ENCODE measurements around the gene PRSS48.
"Not testable (repeated sequence)": the region's sequence is repeated elsewhere in the genome, so short reads cannot be mapped to it uniquely, and the experiment has no call there.

- TF ChIP-seq, protein P1, sequence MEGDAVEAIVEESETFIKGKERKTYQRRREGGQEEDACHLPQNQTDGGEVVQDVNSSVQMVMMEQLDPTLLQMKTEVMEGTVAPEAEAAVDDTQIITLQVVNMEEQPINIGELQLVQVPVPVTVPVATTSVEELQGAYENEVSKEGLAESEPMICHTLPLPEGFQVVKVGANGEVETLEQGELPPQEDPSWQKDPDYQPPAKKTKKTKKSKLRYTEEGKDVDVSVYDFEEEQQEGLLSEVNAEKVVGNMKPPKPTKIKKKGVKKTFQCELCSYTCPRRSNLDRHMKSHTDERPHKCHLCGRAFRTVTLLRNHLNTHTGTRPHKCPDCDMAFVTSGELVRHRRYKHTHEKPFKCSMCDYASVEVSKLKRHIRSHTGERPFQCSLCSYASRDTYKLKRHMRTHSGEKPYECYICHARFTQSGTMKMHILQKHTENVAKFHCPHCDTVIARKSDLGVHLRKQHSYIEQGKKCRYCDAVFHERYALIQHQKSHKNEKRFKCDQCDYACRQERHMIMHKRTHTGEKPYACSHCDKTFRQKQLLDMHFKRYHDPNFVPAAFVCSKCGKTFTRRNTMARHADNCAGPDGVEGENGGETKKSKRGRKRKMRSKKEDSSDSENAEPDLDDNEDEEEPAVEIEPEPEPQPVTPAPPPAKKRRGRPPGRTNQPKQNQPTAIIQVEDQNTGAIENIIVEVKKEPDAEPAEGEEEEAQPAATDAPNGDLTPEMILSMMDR (IDR thresholded peaks at IDR 0.05 in 2 of 3, conservative IDR thresholded peaks at IDR 0.05 in 1 of 3; ENCODE audit: control insufficient read depth in 2 of 3, extremely low read depth in 1 of 3, insufficient read depth in 1 of 3, low read depth in 3 of 3, low read length in 3 of 3), result not testable (repeated sequence)
- TF ChIP-seq NR2C1 (IDR thresholded peaks at IDR 0.05); ZNF687 (IDR thresholded peaks at IDR 0.05); HCFC1 (IDR thresholded peaks at IDR 0.05; ENCODE audit: low read length); RAD21 (IDR thresholded peaks at IDR 0.05; ENCODE audit: insufficient read depth, low read depth, low read length); RELA (IDR thresholded peaks at IDR 0.05; ENCODE audit: borderline replicate concordance, partially characterized antibody); BHLHE40 (IDR thresholded peaks at IDR 0.05; ENCODE audit: borderline replicate concordance in 1 of 2, low read depth in 2 of 2, low read length in 1 of 2); POLR2AphosphoS5 (IDR thresholded peaks at IDR 0.05; ENCODE audit: low read length); BCL3 (IDR thresholded peaks at IDR 0.05; ENCODE audit: borderline replicate concordance, insufficient read depth, low read depth, low read length, poor library complexity, severe bottlenecking); ZNF217 (IDR thresholded peaks at IDR 0.05); MEF2A (IDR thresholded peaks at IDR 0.05; ENCODE audit: insufficient read depth, low read depth, low read length); CEBPB (IDR thresholded peaks at IDR 0.05; ENCODE audit: borderline replicate concordance in 1 of 2, low read depth in 2 of 2, low read length in 2 of 2); RFX5 (IDR thresholded peaks at IDR 0.05; ENCODE audit: low read depth, low read length): not testable (repeated sequence)
- TF ChIP-seq, protein P2, sequence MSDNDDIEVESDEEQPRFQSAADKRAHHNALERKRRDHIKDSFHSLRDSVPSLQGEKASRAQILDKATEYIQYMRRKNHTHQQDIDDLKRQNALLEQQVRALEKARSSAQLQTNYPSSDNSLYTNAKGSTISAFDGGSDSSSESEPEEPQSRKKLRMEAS (IDR thresholded peaks at IDR 0.05; ENCODE audit: low read depth, low read length), result not testable (repeated sequence)
Measured at GRCh38 chr4:151255226-151255625, 21.7 kb upstream of the PRSS48 start.

All from GM12878 (cell line).